ENCODE results near the gene HYAL2. TPM values are rescaled to one million over a fixed set of nuclear protein-coding genes. Genes with fewer than 3 reads are reported as not detected.

HYAL2 gene
- total and polyA plus RNA-seq, 9 donors, result 10.9 to 81.6 (median 41.2) TPM

GRCh38 chr3:50358911-50359759, 36.6 kb upstream of the HYAL2 start, which contains the start of gene TMEM115:
Gene TMEM115 (minus strand): TSS chr3:50359521. CDS start chr3:50359063, 458 bp downstream.
- H3K27me3 ChIP-seq, result no peaks in the 10 kb centered on the region
- TF ChIP-seq POLR2A (IDR thresholded peaks at IDR 0.05), result peak; percentile 71
- TF ChIP-seq EP300 (IDR thresholded peaks at IDR 0.05), result no peak
- TF ChIP-seq CTCF (IDR thresholded peaks at IDR 0.05), result no peak
- H3K27ac ChIP-seq, result peak within 1 kb of the TSS; percentile 84 to 90
- H3K4me1 ChIP-seq (ENCODE audit: insufficient read depth), result peaks cover 20% of the 10 kb centered on the region
- no peaks in the 10 kb centered on the region for H3K36me3 ChIP-seq
- intact Hi-C loops (cut with DNase I), result loop anchor here in 1 of 4 donors (10.0 kb wide), 1 partner anchor 246 kb away; no protein-coding TSS in a partner anchor
- peak; percentile 94 to 97 (median 96) for DNase-seq
- H3K4me3 ChIP-seq, result peak within 1 kb of the TSS; percentile 98
- 0 to 1% (median 0%) methylated on average over 54 to 64 of the region's 64 CpGs for WGBS, 3 donors
- H3K9me3 ChIP-seq, result no peaks in the 10 kb centered on the region

DNA sequence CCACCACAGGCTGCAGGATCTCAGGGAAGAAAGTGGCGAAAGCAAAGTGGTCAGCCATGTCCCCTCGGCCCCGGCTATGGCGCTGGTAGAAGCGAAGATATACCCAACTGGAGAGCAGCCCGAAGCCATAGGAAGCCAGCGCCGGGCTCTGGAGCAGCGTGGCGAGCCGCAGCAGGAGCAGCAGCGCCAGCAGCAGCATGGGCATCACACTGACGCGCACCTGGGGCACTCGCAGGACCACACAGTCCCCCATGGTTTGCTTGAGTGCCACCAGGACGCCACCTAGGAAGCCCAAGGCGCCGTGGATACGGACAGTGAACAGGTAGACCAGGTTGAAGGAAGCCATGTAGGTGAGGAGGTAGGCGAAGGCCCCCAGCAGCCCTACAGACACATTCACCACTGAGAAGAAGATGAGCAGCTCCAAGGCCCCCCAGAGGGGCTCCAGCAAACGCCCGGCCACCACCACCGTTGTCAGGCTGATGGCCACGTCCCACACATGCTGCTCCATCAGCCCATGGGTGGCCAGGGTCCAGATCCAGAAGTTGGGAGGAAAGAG, 35.9 kb upstream of the HYAL2 start:
- TF ChIP-seq POLR2A (IDR thresholded peaks at IDR 0.05), result no peak
- DNase-seq, result no peak
- WGBS, 3 donors, result 28 to 50% (median 34%) methylated on average over 24 of the region's 24 CpGs
- no peaks in the 10 kb centered on the region for H3K36me3 ChIP-seq
- no peaks in the 10 kb centered on the region for H3K27me3 ChIP-seq
- no peaks in the 10 kb centered on the region for H3K9me3 ChIP-seq
- H3K27ac ChIP-seq, result peak overlapping the region; percentile 84 to 90
- peaks cover 20% of the 10 kb centered on the region for H3K4me1 ChIP-seq (ENCODE audit: insufficient read depth)
- H3K4me3 ChIP-seq, result peak overlapping the region; percentile 98
- intact Hi-C loops (cut with DNase I), result loop anchor here in 1 of 4 donors (10.0 kb wide), 1 partner anchor 246 kb away; no protein-coding TSS in a partner anchor

- WGBS, 3 donors, result 40 to 81% (median 59%) methylated on average over 1 of the region's 1 CpG
- no peak overlapping the region for H3K27ac ChIP-seq
- H3K36me3 ChIP-seq, result no peaks in the 10 kb centered on the region
- no peak for DNase-seq
- TF ChIP-seq CTCF (IDR thresholded peaks at IDR 0.05), result no peak
- TF ChIP-seq EP300 (IDR thresholded peaks at IDR 0.05), result no peak
- no peak for TF ChIP-seq POLR2A (IDR thresholded peaks at IDR 0.05)
- peak overlapping the region; percentile 98 for H3K4me3 ChIP-seq
- no peaks in the 10 kb centered on the region for H3K27me3 ChIP-seq
- no peaks in the 10 kb centered on the region for H3K9me3 ChIP-seq
- peaks cover 20% of the 10 kb centered on the region for H3K4me1 ChIP-seq (ENCODE audit: insufficient read depth)
- intact Hi-C loops (cut with DNase I), result loop anchor here in 1 of 4 donors (10.0 kb wide), 1 partner anchor 247 kb away; no protein-coding TSS in a partner anchor
Observed at GRCh38 chr3:50357481-50357880, 34.9 kb upstream of the HYAL2 start.

- WGBS, 3 donors, result 43 to 57% (median 49%) methylated on average over 5 of the region's 5 CpGs
- Histone ChIP-seq H3K4me3 (peak overlapping the region; percentile 98), H3K9me3 (no peaks in the 10 kb centered on the region), H3K4me1 (ENCODE audit: insufficient read depth) (peaks cover 21% of the 10 kb centered on the region), H3K36me3 (no peaks in the 10 kb centered on the region), H3K27ac (no peak overlapping the region), H3K27me3 (no peaks in the 10 kb centered on the region)
- intact Hi-C loops (cut with DNase I), result loop anchor here in 1 of 4 donors (10.0 kb wide), 1 partner anchor 248 kb away; no protein-coding TSS in a partner anchor
- TF ChIP-seq CTCF (IDR thresholded peaks at IDR 0.05) (no peak), EP300 (IDR thresholded peaks at IDR 0.05) (no peak), POLR2A (IDR thresholded peaks at IDR 0.05) (no peak)
- no peak for DNase-seq
Observed at GRCh38 chr3:50356553-50356952, 34.0 kb upstream of the HYAL2 start.

Data from ovary (tissue), 9 donors.